Transverse colon (tissue), 4 donors: ENCODE data around the gene PRR29. TPM values are rescaled to one million over a fixed set of nuclear protein-coding genes. Genes with fewer than 3 reads are reported as not detected.

Experiments used
- DNase-seq: peaks from one replicate; pipeline ENCODE4 v3.0.0-alpha.2; 2019
- H3K27ac ChIP-seq, 4 donors: fragments of 200-600 bp; sonication (generic); 2 replicates each; pipeline ENCODE4 v1.5.1; 2016 to 2018; ENCODE audit warnings: inconsistent platforms in 4 of 4
- H3K27me3 ChIP-seq: fragments of 200-600 bp; sonication (generic); 2 replicates; pipeline ENCODE4 v1.5.1; 2017; ENCODE audit warnings: inconsistent platforms
- H3K36me3 ChIP-seq, 4 donors: fragments of 200-600 bp; sonication (generic); 2 replicates each; pipeline ENCODE4 v1.5.1; 2017 to 2019; ENCODE audit warnings: inconsistent platforms in 4 of 4
- H3K4me1 ChIP-seq, 4 donors: fragments of 200-600 bp; sonication (generic); 2 replicates each; pipeline ENCODE4 v1.5.1; 2017 to 2020; ENCODE audit warnings: inconsistent platforms in 4 of 4
- H3K4me3 ChIP-seq, 4 donors: fragments of 200-600 bp; sonication (generic); 1 replicate in 1 of 4; 2 replicates in 3 of 4; pipeline versions ENCODE4 v1.5.1 to v1.6.1; 2017 to 2019; ENCODE audit warnings: inconsistent platforms in 4 of 4
- H3K9me3 ChIP-seq, 2 donors: fragments of 200-600 bp; sonication (generic); 2 replicates each; pipeline ENCODE4 v1.5.1; 2017 to 2019; ENCODE audit warnings: inconsistent platforms in 2 of 2
- CTCF ChIP-seq, 5 experiments: fragments of 200-600 bp in 3 of 5; fragments of 450-650 bp in 2 of 5; sonication (generic) in 3 of 5; IDR thresholded peaks; 1 replicate in 2 of 5; 2 replicates in 3 of 5; pipeline ENCODE4 v1.5.1; 2016 to 2017; ENCODE audit warnings: antibody characterized with exemption in 5 of 5, inconsistent platforms in 3 of 5, mild to moderate bottlenecking in 2 of 5, moderate library complexity in 1 of 5
- EP300 ChIP-seq: sonication (generic); formaldehyde crosslinking; IDR thresholded peaks from one replicate; pipeline ENCODE4 v1.6.1; 2017; ENCODE audit warnings: antibody characterized with exemption, low read depth
- POLR2A ChIP-seq: fragments of 450-650 bp; IDR thresholded peaks from one replicate; pipeline ENCODE4 v1.6.1; 2016; ENCODE audit warnings: antibody characterized with exemption, mild to moderate bottlenecking, moderate library complexity
- POLR2AphosphoS5 ChIP-seq, 3 donors: sonication (generic); formaldehyde crosslinking; IDR thresholded peaks; one replicate each; pipeline ENCODE4 v1.6.1; 2016; ENCODE audit warnings: antibody characterized with exemption in 3 of 3
- WGBS, 2 donors: methylation state at CpG; one replicate each; pipeline ENCODE4 v1.1.5; 2018; ENCODE audit warnings: low coverage in 1 of 2; 5-methylcytosine and 5-hydroxymethylcytosine counted together
- in situ Hi-C, 4 donors: fragments of 200-750 bp; cut with MboI; loops; one replicate each; pipeline versions ENCODE4 v1.15.0 to v1.15.1; 2017; ENCODE audit warnings: low sequenced_read_pairs in 3 of 4, low pct_ligation_motif_present in 1 of 4, low pct_unique_long_range_greater_than_20kb in 1 of 4
- intact Hi-C: fragments of 100-400 bp; cut with DNase I; formaldehyde crosslinking; loops from one replicate; pipeline ENCODE4 v1.15.1; 2023; ENCODE audit warnings: low total_unique reads
- total RNA-seq, 4 donors: library from RNA; depleted of rRNA; stranded (reverse); fragments of >200 nt; gene quantifications; one replicate each; pipeline ENCODE4 v1.1.0, GENCODE V29; 2016

PRR29 gene
- total RNA-seq, 4 donors from 2014 or later: not detected

DNA sequence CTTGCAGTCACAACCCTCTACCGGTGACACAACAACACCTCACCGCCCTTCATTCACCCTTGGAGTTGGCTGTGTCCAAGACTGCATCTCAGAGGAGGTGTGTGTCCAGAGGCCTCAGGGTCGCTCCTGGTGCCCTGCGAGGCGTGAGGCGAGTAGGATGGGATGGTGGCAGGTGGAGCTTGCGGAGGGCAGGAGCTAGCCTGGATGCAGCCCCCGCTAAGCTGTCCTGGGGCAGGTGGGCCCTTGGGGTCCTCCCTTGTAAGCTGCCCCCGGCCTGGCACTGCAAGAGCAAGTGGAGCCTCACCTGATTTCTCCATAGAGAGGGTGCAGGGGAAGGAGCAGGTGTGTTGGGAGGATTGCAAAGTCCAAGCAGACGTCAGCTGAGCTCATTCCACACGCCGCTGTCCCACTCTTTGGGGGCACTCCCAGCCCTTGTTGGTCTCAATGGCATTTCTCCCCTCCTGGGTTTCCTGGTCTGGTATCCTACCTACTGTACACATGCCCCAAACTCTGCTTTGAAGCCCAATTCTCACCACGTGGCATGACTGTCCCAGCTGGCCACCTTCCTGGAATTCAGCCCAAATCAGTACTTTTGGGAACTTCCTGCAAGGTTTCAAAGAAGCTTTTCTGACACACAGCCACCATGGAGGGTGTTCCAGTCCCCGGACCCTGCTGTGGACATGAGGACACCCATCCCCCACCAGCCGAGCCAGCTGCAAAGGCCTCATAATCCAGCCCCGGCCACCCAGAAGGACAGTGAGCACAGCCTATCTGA is 40.4 kb downstream of the PRR29 start:
- no peak for DNase-seq
- in situ Hi-C loops: loop anchor here in 3 of 4 donors (10.0 to 25.0 kb wide), 2 partner anchors 106 to 249 kb away; no protein-coding TSS in a partner anchor
- Histone ChIP-seq H3K27me3 (no peaks in the 10 kb centered on the region), H3K4me1 (peaks cover 0 to 2% (median 0%) of the 10 kb centered on the region in 4 donors), H3K4me3 (no peak overlapping the region), H3K36me3 (peaks cover 0 to 9% (median 1%) of the 10 kb centered on the region in 4 donors), H3K27ac (no peak overlapping the region), H3K9me3 (no peaks in the 10 kb centered on the region)
- TF ChIP-seq EP300 (no peak), CTCF (IDR thresholded peaks at IDR 0.05) (no peak), POLR2A (no peak), POLR2AphosphoS5 (IDR thresholded peaks at IDR 0.05) (no peak)
- 91 to 98% methylated on average over 7 to 16 of the region's 16 CpGs for WGBS, 2 donors
- intact Hi-C loops: no loop called here

- Histone ChIP-seq H3K9me3 (no peaks in the 10 kb centered on the region), H3K27me3 (no peaks in the 10 kb centered on the region), H3K36me3 (peaks cover 0 to 14% (median 4%) of the 10 kb centered on the region in 4 donors), H3K4me1 (peaks cover 0 to 2% (median 0%) of the 10 kb centered on the region in 4 donors), H3K4me3 (no peak overlapping the region), H3K27ac (no peak overlapping the region)
- no peak for DNase-seq
- WGBS, 2 donors: 89 to 95% methylated on average over 3 of the region's 3 CpGs
- intact Hi-C loops: no loop called here
- in situ Hi-C loops: loop anchor here in 3 of 4 donors (10.0 to 25.0 kb wide), 2 partner anchors 106 to 248 kb away; no protein-coding TSS in a partner anchor
- TF ChIP-seq POLR2A (no peak), POLR2AphosphoS5 (IDR thresholded peaks at IDR 0.05) (no peak), EP300 (no peak), CTCF (IDR thresholded peaks at IDR 0.05) (no peak)
Observed at GRCh38 chr17:64039106-64039400, 40.9 kb downstream of the PRR29 start.

GRCh38 chr17:64040206-64040605 is 42.1 kb downstream of the PRR29 start:
- 62 to 69% methylated on average over 5 to 6 of the region's 6 CpGs for WGBS, 2 donors
- Histone ChIP-seq H3K4me1 (peaks cover 0 to 2% (median 0%) of the 10 kb centered on the region in 4 donors), H3K9me3 (no peaks in the 10 kb centered on the region), H3K4me3 (no peak overlapping the region), H3K27me3 (no peaks in the 10 kb centered on the region), H3K27ac (no peak overlapping the region), H3K36me3 (peaks cover 0 to 26% (median 10%) of the 10 kb centered on the region in 4 donors)
- intact Hi-C loops (no loop called here), in situ Hi-C loops (loop anchor here (5.0 to 25.0 kb wide), 2 partner anchors 97 to 247 kb away; no protein-coding TSS in a partner anchor)
- no peak for TF ChIP-seq CTCF (IDR thresholded peaks at IDR 0.05)
- TF ChIP-seq POLR2A: no peak
- TF ChIP-seq POLR2AphosphoS5 (IDR thresholded peaks at IDR 0.05): no peak
- TF ChIP-seq EP300: no peak
- DNase-seq: peak; percentile 27

DNA sequence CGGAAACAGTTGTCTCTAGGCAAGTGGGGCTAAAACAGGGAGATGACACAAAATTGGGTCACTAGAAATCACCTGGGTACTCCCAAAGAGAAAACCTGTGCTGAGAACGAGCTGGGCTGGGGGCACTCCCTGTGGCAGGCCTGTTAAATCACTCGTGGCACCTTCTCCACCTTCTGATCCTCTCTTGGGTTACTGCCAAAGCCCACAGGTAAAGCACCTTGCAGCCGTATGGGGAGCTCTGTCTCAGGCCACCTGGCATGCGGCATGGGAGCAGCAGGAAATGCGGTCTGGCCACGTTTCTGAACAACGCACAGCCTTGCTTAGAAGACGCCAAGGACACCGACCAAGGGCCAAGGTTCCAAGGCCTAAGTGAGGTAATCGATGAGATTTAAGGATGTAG is 43.8 kb downstream of the PRR29 start:
- no peaks in the 10 kb centered on the region for H3K9me3 ChIP-seq
- no peak overlapping the region for H3K4me3 ChIP-seq
- 68 to 69% methylated on average over 5 to 11 of the region's 11 CpGs for WGBS, 2 donors
- peaks cover 0 to 2% (median 0%) of the 10 kb centered on the region in 4 donors for H3K4me1 ChIP-seq
- H3K27ac ChIP-seq: no peak overlapping the region
- in situ Hi-C loops: loop anchor here (5.0 to 25.0 kb wide), 2 partner anchors 95 to 245 kb away; no protein-coding TSS in a partner anchor
- no peak for TF ChIP-seq POLR2A
- TF ChIP-seq POLR2AphosphoS5 (IDR thresholded peaks at IDR 0.05): no peak
- TF ChIP-seq EP300: no peak
- TF ChIP-seq CTCF (IDR thresholded peaks at IDR 0.05): no peak
- peaks cover 0 to 37% (median 15%) of the 10 kb centered on the region in 4 donors for H3K36me3 ChIP-seq
- DNase-seq: no peak
- no peaks in the 10 kb centered on the region for H3K27me3 ChIP-seq
- intact Hi-C loops: no loop called here
